GM10248 (cell line): ENCODE data around the gene RAPH1.

Source experiments
- CTCF ChIA-PET: fragments of 300-600 bp; sonication (Branson Sonifier 250); formaldehyde crosslinking; extraction: SDS; loops from one replicate; lab custom pipeline; 2021; ENCODE audit warnings: antibody characterized with exemption; lab: Yijun Ruan, JAX
- POLR2A ChIA-PET: fragments of 350-650 bp; sonication (Branson Sonifier 250); formaldehyde crosslinking; extraction: SDS; loops from one replicate; lab custom pipeline; 2020; ENCODE audit warnings: antibody characterized with exemption; lab: Yijun Ruan, JAX
- DNase-seq: peaks from one replicate; pipeline ENCODE4 v3.0.0; 2012; ENCODE audit errors: extremely low spot score
- CTCF ChIP-seq: IDR thresholded peaks from 2 replicates; pipeline ENCODE4 v1.5.1; 2012; ENCODE audit warnings: mild to moderate bottlenecking, low read depth; ENCODE audit errors: extremely low read depth, missing control alignments, control extremely low read depth

The RAPH1 gene

GRCh38 chr2:203535078-203535783 is at the start of gene RAPH1:
RAPH1 (minus strand) TSS chr2:203535301; CDS start chr2:203495353, 39,948 bp downstream.
- no peak for TF ChIP-seq CTCF
- POLR2A ChIA-PET: no interaction called here
- DNase-seq: peak; percentile 73
- CTCF ChIA-PET: interaction anchor here (1.2 kb wide), 1 partner anchor 47 kb away, joined by 3 read pairs; no protein-coding TSS in a partner anchor

- DNase-seq: no peak
- ChIA-PET CTCF (interaction anchor here (1.0 to 2.1 kb wide), 2 partner anchors 10 to 80 kb away, joined by 3 to 7 read pairs; no protein-coding TSS in a partner anchor), POLR2A (no interaction called here)
- TF ChIP-seq CTCF: no peak
These were observed 49.7 kb upstream of the RAPH1 start for GRCh38 chr2:203584784-203585183.

GRCh38 chr2:203583701-203584100 is 48.6 kb upstream of the RAPH1 start:
- DNase-seq: peak; percentile 24
- ChIA-PET POLR2A (no interaction called here), CTCF (interaction anchor here (1.1 to 2.1 kb wide), 2 partner anchors 9 to 13 kb away, joined by 3 to 7 read pairs; no protein-coding TSS in a partner anchor)
- no peak for TF ChIP-seq CTCF

GRCh38 chr2:203583084-203583695 is 48.1 kb upstream of the RAPH1 start:
- ChIA-PET CTCF (interaction anchor here (1.1 to 2.1 kb wide), 2 partner anchors 8 to 13 kb away, joined by 3 to 7 read pairs; no protein-coding TSS in a partner anchor), POLR2A (no interaction called here)
- DNase-seq: no peak
- TF ChIP-seq CTCF: no peak

GRCh38 chr2:203582468-203582867 is 47.4 kb upstream of the RAPH1 start:
- DNase-seq: no peak
- POLR2A ChIA-PET: no interaction called here
- CTCF ChIA-PET: interaction anchor here (0.9 kb wide), 1 partner anchor 48 kb away, joined by 3 read pairs; no protein-coding TSS in a partner anchor
- no peak for TF ChIP-seq CTCF

- CTCF ChIA-PET: no interaction called here
These were observed 45.7 kb upstream of the RAPH1 start for GRCh38 chr2:203580844-203581243.

More at GRCh38 chr2:203580844-203581243, 45.7 kb upstream of the RAPH1 start:
- no peak for TF ChIP-seq CTCF
- no peak for DNase-seq
- POLR2A ChIA-PET: no interaction called here
